Activated T-cell treated with anti-CD3 and anti-CD28 coated beads, Interleukin-2, amount 50 U/mL, for 4 hours (primary cell): ENCODE results near the gene PLA2R1. TPM values are rescaled to one million over a fixed set of nuclear protein-coding genes. Genes with fewer than 3 reads are reported as not detected.
A peak's percentile ranks its signal among the peaks of the same experiment; 100 is the strongest.
"Not testable (repeated sequence)": the region's sequence is repeated elsewhere in the genome, so short reads cannot be mapped to it uniquely, and the experiment has no call there.

Source experiments
- ATAC-seq, 2 donors: fragments of 200-7000 bp; cut with Tn5 transposase; one replicate each; pipeline ENCODE4 v1.10.0; 2021
- DNase-seq: peaks from one replicate; pipeline ENCODE4 v3.0.0-alpha.2; 2020
- H3K27me3 Mint-ChIP-seq: one replicate; pipeline ENCODE4 v1.8.0; 2021; ENCODE audit warnings: low read depth, mixed read lengths
- H3K36me3 Mint-ChIP-seq: one replicate; pipeline ENCODE4 v1.8.0; 2022; ENCODE audit warnings: mixed read lengths; ENCODE audit not compliant: insufficient read depth
- H3K4me1 Mint-ChIP-seq: one replicate; pipeline ENCODE4 v1.8.0; 2021; ENCODE audit warnings: low read depth, mixed read lengths
- H3K4me3 Mint-ChIP-seq: one replicate; pipeline ENCODE4 v1.8.0; 2021; ENCODE audit warnings: mild to moderate bottlenecking, moderate library complexity, mixed read lengths
- H3K9me3 Mint-ChIP-seq: one replicate; pipeline ENCODE4 v1.8.0; 2021; ENCODE audit warnings: mixed read lengths
- total RNA-seq, 3 donors: library from RNA; stranded (reverse); gene quantifications; one replicate each; pipeline ENCODE4 v1.2.1, GENCODE V29; 2021

Gene PLA2R1
- total RNA-seq, 3 donors from 2014 or later = 0.03 to 0.05 TPM; not detected in 1

DNA sequence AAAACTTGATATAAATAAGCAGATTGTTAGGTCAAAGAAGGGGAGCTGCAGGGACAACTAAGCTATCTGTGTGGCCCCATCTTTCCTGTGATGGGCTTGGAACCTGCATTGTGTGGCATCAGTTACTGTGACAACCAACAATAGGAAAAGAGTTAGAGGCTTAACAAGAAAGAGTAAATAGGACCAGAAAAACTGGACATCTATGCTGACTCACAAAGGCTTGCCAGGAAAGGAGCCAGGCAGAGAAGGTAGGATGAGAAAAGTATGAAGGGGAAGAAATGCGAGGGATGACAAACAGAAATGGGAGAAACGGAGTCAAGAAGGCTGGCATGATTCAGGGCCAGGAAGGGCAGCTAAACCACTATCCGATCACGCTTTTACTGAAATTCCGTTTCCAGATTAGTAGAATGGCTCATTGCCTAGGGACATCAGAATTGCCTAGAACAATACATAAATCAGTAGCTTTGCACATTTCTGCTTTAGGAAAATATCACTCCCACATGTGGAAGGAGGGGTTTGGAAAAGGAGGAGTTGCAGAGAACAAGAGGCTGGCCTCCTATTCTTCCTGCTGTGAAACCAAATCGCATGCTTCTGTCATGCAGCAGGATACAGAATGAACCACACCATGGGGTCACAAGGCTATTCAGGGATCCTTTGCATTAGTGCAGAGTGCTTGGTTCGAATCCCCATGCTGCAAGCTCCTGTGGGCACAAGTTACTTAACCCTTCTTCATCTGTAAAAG is 7.3 kb downstream of the PLA2R1 start:
- Mint-ChIP-seq H3K4me1 (no peaks in the 10 kb centered on the region), H3K4me3 (no peak overlapping the region), H3K36me3 (no peaks in the 10 kb centered on the region), H3K9me3 (no peaks in the 10 kb centered on the region), H3K27me3 (peaks cover 35% of the 10 kb centered on the region)
- DNase-seq (no peak), ATAC-seq (no peak)

DNA sequence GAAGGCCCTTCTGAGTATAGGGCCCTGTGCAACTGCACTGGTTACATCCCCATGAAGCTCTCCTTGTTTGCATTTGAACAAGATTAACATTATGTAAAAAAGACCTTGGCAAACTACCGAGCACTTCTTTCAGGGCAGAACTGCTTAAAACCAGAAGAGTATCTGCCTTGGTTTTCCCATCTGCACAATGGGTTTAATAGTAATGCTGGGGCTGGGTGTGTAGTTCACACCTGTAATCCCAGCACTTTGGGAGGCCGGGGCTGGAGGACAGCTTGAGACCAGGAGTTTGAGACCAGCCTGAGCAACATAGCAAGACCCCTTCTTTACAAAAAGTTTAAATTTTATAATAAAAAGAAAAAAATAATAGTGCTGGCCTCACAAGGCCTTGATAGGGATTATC is 8.5 kb downstream of the PLA2R1 start:
- no peaks in the 10 kb centered on the region for H3K4me1 Mint-ChIP-seq
- H3K27me3 Mint-ChIP-seq = peaks cover 24% of the 10 kb centered on the region
- no peaks in the 10 kb centered on the region for H3K9me3 Mint-ChIP-seq
- DNase-seq (no peak), ATAC-seq (no peak)
- H3K4me3 Mint-ChIP-seq = no peak overlapping the region
- H3K36me3 Mint-ChIP-seq = no peaks in the 10 kb centered on the region

DNA sequence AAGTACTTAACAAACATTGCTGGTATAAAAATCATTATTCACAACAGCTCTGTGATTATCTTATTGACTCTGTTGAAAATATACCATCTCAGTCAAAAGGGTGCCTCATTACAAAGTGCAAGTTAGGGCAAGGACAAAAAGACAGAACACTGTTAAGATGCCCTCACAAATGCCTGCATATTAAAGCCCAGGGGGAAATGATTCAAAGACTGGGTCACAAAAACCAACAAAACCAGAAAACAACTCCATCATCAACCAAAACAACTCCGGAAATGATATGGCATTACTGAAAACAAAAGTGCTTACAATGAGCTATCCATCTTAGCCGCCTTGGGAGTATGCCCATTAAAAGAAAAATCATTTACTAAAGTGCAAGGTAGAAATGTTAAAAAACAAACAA is 9.9 kb downstream of the PLA2R1 start:
- no peak for DNase-seq
- Mint-ChIP-seq H3K4me1 (no peaks in the 10 kb centered on the region), H3K9me3 (no peaks in the 10 kb centered on the region), H3K27me3 (peaks cover 17% of the 10 kb centered on the region), H3K36me3 (no peaks in the 10 kb centered on the region), H3K4me3 (no peak overlapping the region)
- no peak for ATAC-seq

DNA sequence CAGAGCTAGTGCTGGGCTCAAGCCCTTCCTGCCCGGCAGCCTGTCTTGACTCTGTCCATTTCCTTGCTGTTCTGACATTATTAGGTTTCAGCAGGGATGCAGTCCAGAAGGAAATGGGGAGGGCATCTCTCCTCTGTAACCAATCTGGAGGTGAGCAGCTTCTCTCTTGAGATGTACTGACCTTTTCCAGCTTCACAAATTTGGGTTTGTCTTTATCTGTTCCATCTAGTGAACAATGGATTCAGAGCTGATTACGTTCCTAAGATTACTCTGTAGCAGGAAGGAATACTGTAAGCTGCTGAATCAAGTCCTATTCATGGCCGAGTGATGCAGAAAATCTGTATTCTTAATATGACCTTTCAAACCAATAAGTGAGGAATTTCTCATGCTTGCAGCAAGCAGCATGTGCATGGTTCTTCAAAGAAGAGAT is 11.0 kb downstream of the PLA2R1 start:
- no peak overlapping the region for H3K4me3 Mint-ChIP-seq
- DNase-seq (no peak), ATAC-seq (no peak)
- H3K9me3 Mint-ChIP-seq = no peaks in the 10 kb centered on the region
- H3K4me1 Mint-ChIP-seq = no peaks in the 10 kb centered on the region
- H3K27me3 Mint-ChIP-seq = peaks cover 17% of the 10 kb centered on the region
- H3K36me3 Mint-ChIP-seq = no peaks in the 10 kb centered on the region

DNA sequence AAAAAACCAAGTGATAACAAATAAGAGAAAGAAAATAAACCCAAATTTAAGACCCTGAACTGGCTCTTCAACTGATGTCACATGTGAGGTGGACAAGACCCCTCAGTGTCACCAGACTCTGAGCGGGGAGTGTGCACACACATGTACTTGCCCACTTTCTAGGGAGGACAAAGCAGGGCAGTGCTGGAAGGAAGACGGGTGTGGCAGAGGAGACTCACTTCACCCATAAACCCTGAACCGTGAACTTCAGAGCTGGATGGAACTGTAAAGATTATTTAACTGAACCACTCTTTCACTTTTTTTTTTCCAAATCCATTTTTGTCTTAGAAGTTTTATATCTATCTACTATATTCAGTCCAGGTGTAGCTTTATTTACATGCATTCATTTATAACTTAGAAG is 12.3 kb downstream of the PLA2R1 start:
- ATAC-seq (no peak), DNase-seq (no peak)
- Mint-ChIP-seq H3K4me1 (no peaks in the 10 kb centered on the region), H3K36me3 (no peaks in the 10 kb centered on the region), H3K27me3 (peaks cover 15% of the 10 kb centered on the region), H3K9me3 (no peaks in the 10 kb centered on the region), H3K4me3 (no peak overlapping the region)

DNA sequence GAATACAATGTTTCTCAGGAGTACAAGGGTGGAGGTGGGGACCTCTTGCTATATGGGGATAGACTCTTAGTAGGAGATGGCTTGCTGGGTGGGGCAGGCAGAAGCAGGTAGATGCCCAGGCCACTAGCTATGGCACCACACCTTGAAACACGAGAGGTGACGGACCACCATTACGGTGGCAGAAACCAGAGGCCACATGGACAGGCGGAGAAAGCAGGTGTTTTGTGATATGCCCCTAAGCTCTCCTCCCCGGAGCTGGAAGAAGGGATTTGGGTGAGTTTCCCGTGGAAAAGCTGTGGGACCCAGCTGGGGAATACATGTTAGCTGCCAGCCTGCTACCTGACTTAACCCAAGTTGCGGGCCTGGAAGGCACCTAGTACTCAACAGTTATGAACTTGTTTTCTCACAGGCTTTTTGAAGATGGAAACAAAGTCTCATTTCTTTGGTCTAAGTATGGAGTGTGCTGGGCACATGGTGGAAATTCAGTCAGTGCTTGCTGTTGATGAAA is 16.7 kb downstream of the PLA2R1 start:
- Mint-ChIP-seq H3K27me3 (peaks cover 4% of the 10 kb centered on the region), H3K4me3 (no peak overlapping the region), H3K9me3 (no peaks in the 10 kb centered on the region), H3K4me1 (no peaks in the 10 kb centered on the region), H3K36me3 (no peaks in the 10 kb centered on the region)
- DNase-seq = no peak
- ATAC-seq = no peak

DNA sequence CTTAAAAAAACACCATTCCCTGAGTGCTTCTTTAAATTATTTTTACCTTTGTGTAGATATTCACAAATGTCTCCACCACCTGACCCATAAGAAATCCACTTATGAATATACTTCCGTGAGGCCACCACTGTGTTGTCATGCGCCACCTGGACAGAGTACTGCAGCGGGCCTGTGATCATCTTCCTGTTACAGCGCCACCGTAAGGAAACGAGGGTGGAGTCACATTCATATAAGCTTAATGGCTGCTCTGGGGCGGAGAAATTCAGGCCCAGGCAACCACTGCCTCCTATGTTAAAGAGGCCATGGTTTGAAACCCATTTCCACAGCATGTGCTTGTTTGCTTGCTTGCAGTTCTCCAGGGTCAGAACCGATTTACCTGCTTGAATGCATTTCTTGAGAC is 17.7 kb downstream of the PLA2R1 start:
- ATAC-seq (no peak), DNase-seq (no peak)
- Mint-ChIP-seq H3K4me3 (no peak overlapping the region), H3K36me3 (no peaks in the 10 kb centered on the region), H3K9me3 (no peaks in the 10 kb centered on the region), H3K4me1 (no peaks in the 10 kb centered on the region), H3K27me3 (peaks cover 4% of the 10 kb centered on the region)

DNA sequence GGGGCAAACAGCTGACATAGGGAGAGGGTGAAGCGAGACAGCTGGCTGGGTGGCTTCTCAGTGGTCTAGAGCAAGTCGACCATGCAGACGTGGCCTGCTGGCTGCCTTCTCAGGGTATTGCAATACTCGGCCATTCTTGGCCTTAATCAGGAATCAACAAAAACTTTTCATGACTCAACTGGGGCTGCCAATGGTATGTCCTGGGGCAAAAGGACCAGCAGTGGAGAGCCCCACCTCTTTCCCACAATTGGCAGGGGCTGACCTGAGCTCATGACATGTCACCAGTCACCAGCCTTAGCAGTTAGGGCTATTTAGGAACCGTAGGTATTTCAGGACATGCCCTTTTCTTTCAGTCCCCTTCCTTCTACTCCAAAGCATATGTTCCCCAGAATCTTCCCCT is 19.1 kb downstream of the PLA2R1 start:
- no peaks in the 10 kb centered on the region for H3K36me3 Mint-ChIP-seq
- ATAC-seq (no peak), DNase-seq (no peak)
- no peaks in the 10 kb centered on the region for H3K4me1 Mint-ChIP-seq
- no peaks in the 10 kb centered on the region for H3K9me3 Mint-ChIP-seq
- H3K4me3 Mint-ChIP-seq = no peak overlapping the region
- peaks cover 4% of the 10 kb centered on the region for H3K27me3 Mint-ChIP-seq

DNA sequence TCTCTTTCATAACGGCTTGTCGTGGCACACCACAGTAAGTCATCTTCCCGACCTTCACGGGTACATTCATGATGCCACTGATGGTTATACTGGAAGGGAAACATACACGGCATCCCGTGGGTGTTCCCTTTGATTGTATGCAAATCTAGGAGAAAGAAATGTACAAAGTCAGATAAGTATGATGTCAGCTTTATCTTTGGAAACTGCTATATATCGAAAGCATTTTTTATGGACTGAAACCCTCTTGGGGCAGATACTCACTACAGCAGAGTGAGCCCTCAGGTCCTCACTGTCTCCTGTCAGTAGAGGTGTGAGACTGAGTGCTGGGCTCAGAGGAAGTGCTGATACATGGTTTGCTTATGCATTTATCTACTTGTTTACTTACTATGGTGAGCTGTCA is 20.4 kb downstream of the PLA2R1 start:
- Mint-ChIP-seq H3K4me1 (no peaks in the 10 kb centered on the region), H3K9me3 (no peaks in the 10 kb centered on the region), H3K4me3 (no peak overlapping the region), H3K27me3 (peaks cover 4% of the 10 kb centered on the region), H3K36me3 (no peaks in the 10 kb centered on the region)
- DNase-seq (no peak), ATAC-seq (peak; percentile 91 to 96)

DNA sequence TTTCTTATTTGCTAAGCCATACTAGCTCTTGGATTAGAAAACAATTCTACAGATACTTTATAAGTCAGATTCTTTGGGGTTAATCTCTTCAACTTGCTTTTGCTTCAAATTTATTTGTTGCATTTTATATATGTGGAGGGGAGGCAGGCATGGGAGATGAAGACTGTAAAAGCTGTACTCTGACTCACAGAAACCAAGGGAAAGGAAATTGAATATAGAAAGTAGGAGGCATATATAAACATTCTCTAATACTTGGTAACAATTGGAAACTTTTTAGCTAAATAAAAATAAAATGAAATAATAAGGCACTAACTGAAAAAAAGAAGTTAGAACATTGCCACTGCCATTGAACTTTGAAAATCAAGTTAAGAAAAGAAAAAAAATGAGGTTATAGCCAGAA is 21.3 kb downstream of the PLA2R1 start:
- ATAC-seq = no peak
- no peak for DNase-seq
- H3K27me3 Mint-ChIP-seq = peaks cover 4% of the 10 kb centered on the region
- H3K4me1 Mint-ChIP-seq = no peaks in the 10 kb centered on the region
- H3K9me3 Mint-ChIP-seq = no peaks in the 10 kb centered on the region
- no peak overlapping the region for H3K4me3 Mint-ChIP-seq
- no peaks in the 10 kb centered on the region for H3K36me3 Mint-ChIP-seq

DNA sequence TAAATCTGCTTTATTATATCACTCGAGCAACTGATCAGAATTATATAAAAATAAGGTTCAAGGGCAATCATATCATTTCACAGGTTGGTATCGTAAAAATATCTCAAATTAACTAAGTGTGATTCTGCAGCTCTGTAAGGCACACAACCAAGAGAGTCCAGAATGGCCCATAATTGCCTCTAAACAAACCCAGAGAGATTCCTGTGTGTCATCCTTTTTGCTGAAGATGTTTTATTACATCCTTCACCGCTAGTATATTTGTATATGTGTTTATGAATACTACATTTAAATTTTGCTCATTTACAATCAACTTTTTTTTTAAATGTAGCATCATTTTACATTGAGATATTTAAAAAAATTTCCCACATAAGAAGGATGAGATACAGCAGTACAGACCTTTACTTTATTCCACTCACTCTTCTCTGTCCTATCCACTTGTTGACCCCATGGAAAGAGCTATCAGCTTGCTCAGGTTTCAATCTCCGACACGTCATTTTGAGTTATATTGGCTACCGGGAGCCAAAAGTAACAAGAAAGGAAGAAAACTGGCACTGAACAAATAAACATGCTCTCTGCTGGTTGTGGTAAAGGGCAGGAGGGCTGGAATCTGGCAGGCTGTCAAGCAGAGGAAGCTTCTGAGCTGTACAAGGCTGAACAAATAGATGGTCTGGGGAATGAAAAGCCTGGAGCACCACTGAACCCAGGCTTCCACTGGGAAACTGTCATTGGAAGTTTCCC is 23.1 kb downstream of the PLA2R1 start:
- H3K36me3 Mint-ChIP-seq = no peaks in the 10 kb centered on the region
- peaks cover 4% of the 10 kb centered on the region for H3K27me3 Mint-ChIP-seq
- DNase-seq (no peak), ATAC-seq (no peak)
- no peaks in the 10 kb centered on the region for H3K4me1 Mint-ChIP-seq
- no peak overlapping the region for H3K4me3 Mint-ChIP-seq
- H3K9me3 Mint-ChIP-seq = no peaks in the 10 kb centered on the region

DNA sequence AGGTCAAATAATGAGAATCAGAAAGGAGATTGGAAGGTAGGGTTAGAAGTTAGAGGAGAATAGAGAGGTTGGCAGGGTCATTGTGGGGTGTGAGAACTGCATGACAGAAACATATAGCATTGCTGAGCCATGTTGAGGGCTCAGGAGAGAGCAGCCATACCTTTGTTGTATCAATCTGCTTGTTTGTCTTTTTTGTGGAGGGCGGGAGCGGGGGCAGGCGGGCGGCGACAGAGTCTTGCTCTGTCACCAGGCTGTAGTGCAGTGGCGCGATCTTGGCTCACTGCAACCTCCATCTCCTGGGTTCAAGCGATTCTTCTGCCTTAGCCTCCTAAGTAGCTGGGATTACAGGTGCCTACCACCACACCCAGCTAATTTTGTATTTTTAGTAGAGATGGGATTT is 23.8 kb downstream of the PLA2R1 start:
- H3K27me3 Mint-ChIP-seq, H3K36me3 Mint-ChIP-seq, ATAC-seq, DNase-seq, H3K9me3 Mint-ChIP-seq, H3K4me1 Mint-ChIP-seq, H3K4me3 Mint-ChIP-seq: not testable (repeated sequence)

DNA sequence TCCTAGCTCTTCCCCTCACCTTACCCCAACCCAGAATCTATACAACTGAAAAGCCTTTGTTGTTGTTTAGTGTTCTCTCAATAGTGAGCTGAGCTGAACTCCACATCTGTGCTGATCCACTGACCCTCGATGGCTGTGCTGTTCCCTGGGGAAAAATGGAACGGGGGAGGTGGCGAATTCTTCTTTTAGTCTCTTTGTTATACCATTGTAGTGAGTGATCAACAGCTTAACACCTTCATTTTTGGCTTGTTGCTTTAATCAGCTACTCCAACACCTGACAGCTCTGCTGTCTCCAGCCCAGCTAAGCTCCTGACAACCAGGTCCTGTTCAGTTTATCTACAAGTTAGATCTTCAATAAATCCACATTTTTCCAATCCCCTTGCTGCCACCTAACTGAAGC is 25.7 kb downstream of the PLA2R1 start:
- DNase-seq = no peak
- Mint-ChIP-seq H3K4me3 (no peak overlapping the region), H3K27me3 (no peaks in the 10 kb centered on the region), H3K36me3 (no peaks in the 10 kb centered on the region), H3K4me1 (no peaks in the 10 kb centered on the region), H3K9me3 (no peaks in the 10 kb centered on the region)
- ATAC-seq = no peak

DNA sequence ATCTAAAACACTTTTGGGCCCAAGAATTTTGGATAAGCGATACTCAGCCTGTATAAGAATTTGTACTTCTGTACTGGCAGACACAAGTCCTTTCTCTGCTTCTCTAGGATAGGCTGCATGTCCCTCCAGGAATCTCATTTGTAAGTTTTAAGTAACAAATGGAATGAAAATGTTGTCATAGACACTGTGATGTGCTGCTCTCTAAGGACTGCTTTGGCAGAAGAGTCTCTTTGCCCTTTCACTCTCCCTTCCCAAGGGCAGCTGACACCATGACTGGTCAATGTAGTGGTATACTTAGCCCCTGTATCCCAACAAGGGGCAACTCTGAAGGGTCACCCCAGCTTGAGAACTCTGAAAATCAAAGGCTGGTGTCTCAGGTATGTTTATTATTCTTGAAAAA is 27.3 kb downstream of the PLA2R1 start:
- Mint-ChIP-seq H3K9me3 (no peaks in the 10 kb centered on the region), H3K4me1 (no peaks in the 10 kb centered on the region), H3K36me3 (no peaks in the 10 kb centered on the region), H3K4me3 (no peak overlapping the region), H3K27me3 (no peaks in the 10 kb centered on the region)
- ATAC-seq (no peak), DNase-seq (no peak)

DNA sequence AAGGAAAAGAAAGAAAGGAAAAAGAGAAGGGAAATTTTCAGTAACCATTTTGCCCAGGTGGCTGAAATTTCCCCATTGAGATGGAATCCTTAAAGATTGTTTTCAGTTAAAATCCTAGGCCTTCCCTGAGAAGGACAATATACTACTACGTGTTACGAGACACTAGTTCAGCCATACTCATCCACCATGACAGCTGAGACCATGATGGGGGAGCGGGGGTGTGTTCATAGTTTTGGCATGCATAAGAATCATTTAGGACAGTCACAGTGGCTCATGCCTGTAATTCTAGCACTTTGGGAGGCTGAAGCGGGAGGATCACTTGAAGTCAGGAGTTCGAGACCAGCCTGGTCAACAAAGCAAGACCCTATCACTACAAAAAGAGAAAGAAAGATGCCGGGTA is 28.0 kb downstream of the PLA2R1 start:
- H3K4me1 Mint-ChIP-seq = no peaks in the 10 kb centered on the region
- DNase-seq = no peak
- no peaks in the 10 kb centered on the region for H3K9me3 Mint-ChIP-seq
- no peak for ATAC-seq
- H3K36me3 Mint-ChIP-seq = no peaks in the 10 kb centered on the region
- H3K4me3 Mint-ChIP-seq = no peak overlapping the region
- no peaks in the 10 kb centered on the region for H3K27me3 Mint-ChIP-seq
